ENCODE measurements around the gene PLBD1. TPM values are rescaled to one million over a fixed set of nuclear protein-coding genes. Genes with fewer than 3 reads are reported as not detected.

PLBD1 gene
- total RNA-seq, 3 donors from 2014 or later = 12.1 to 20.6 (median 19.8) TPM

DNA sequence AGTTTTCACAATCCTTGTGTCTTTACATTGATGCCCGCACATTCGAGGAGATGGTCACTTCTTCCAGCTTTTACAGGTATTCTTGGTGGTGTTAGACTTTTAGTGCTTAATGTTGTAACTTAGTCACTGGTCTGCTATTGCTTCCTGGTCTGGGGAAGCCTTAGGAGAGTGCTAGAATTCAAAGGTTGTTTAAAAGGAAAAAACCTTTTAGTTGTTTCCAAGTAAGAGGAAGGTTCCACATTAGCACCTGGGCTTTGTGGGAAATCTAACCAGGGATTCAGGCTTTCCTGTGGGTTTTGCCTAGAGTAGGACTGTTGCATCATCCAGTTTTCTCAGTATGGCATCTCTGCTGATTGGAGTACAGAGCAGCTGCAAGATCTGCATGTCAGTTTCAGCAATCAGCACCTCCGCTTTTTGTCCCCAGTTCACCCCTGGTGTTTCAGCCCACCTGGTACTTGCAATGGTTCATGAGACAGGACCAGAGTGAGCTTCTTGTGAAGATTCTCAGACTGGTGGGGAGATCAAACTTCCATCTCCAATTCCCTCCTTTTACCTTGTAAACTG is 44.0 kb upstream of the PLBD1 start:
- intact Hi-C loops (cut with DNase I; ENCODE audit: low total_unique reads) = no loop called here
- H3K4me3 ChIP-seq = no peak overlapping the region
- H3K36me3 ChIP-seq = no peaks in the 10 kb centered on the region
- no peak for DNase-seq (ENCODE audit: low spot score in 2 of 2)
- no peaks in the 10 kb centered on the region for H3K27me3 ChIP-seq
- no peaks in the 10 kb centered on the region for H3K4me1 ChIP-seq
- no peak for TF ChIP-seq POLR2A (IDR thresholded peaks at IDR 0.05)
- TF ChIP-seq POLR2AphosphoS5 (IDR thresholded peaks at IDR 0.05) = no peak
- TF ChIP-seq, protein P1, sequence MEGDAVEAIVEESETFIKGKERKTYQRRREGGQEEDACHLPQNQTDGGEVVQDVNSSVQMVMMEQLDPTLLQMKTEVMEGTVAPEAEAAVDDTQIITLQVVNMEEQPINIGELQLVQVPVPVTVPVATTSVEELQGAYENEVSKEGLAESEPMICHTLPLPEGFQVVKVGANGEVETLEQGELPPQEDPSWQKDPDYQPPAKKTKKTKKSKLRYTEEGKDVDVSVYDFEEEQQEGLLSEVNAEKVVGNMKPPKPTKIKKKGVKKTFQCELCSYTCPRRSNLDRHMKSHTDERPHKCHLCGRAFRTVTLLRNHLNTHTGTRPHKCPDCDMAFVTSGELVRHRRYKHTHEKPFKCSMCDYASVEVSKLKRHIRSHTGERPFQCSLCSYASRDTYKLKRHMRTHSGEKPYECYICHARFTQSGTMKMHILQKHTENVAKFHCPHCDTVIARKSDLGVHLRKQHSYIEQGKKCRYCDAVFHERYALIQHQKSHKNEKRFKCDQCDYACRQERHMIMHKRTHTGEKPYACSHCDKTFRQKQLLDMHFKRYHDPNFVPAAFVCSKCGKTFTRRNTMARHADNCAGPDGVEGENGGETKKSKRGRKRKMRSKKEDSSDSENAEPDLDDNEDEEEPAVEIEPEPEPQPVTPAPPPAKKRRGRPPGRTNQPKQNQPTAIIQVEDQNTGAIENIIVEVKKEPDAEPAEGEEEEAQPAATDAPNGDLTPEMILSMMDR (IDR thresholded peaks at IDR 0.05) = no peak
- no peak overlapping the region for H3K27ac ChIP-seq
- peaks cover 0 to 28% of the 10 kb centered on the region in 2 donors for H3K9me3 ChIP-seq

DNA sequence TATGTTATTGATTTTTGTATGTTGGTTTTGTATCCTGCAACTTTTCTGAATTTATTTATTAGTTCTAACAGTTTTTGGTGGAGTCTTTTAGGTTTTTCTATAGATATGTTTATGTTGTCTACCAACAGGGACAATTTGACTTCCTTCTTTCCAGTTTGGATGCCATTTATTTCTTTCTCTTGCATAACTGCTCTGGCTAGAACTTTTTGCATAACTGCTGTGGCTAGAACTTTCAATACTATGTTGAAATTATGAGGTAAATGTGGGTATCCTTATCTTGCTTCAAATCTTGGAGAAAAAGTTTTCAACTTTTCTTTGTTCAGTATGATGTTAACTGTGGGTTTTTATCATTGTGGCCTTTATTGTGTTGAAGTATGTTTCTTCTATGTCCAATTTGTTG is 39.9 kb upstream of the PLBD1 start:
- H3K36me3 ChIP-seq = no peaks in the 10 kb centered on the region
- intact Hi-C loops (cut with DNase I; ENCODE audit: low total_unique reads) = no loop called here
- peaks cover 5 to 50% of the 10 kb centered on the region in 2 donors for H3K9me3 ChIP-seq
- H3K27me3 ChIP-seq = no peaks in the 10 kb centered on the region
- DNase-seq (ENCODE audit: low spot score in 2 of 2) = no peak
- H3K27ac ChIP-seq = no peak overlapping the region
- TF ChIP-seq, protein P1 (IDR thresholded peaks at IDR 0.05) = no peak
- TF ChIP-seq POLR2A (IDR thresholded peaks at IDR 0.05) = no peak
- TF ChIP-seq POLR2AphosphoS5 (IDR thresholded peaks at IDR 0.05) = no peak
- no peak overlapping the region for H3K4me3 ChIP-seq
- no peaks in the 10 kb centered on the region for H3K4me1 ChIP-seq

DNA sequence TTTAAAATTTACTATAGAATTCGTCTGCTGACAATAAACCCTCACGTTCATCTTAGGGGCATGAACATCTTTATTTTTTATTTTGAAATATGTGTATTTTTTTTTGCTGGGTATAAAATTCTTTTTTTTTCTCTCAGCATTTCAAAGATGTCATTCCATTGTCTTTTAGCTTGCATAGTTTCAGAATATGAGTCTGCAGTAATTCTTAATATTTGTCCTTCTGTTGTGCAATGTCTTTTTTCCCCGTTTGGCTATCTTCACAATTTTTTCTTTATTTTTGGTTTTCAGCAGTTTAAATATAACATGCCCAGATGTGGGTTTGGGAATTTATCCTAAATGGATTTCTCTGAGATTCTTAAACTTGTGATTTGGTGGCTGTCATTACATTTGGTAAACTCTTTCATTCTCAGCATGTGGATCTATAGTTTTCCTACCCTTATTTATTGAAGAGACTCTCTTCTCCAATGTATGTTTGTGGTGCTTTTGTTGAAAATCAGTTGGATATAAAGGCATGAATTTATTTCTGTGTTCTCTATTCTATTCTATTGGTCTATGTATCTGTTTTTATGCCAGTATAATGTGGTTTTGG is 37.8 kb upstream of the PLBD1 start:
- no peak overlapping the region for H3K4me3 ChIP-seq
- intact Hi-C loops (cut with DNase I; ENCODE audit: low total_unique reads) = no loop called here
- TF ChIP-seq, protein P1 (IDR thresholded peaks at IDR 0.05) = no peak
- TF ChIP-seq POLR2AphosphoS5 (IDR thresholded peaks at IDR 0.05) (no peak), POLR2A (IDR thresholded peaks at IDR 0.05) (no peak)
- no peaks in the 10 kb centered on the region for H3K27me3 ChIP-seq
- H3K27ac ChIP-seq = no peak overlapping the region
- peaks cover 5 to 48% of the 10 kb centered on the region in 2 donors for H3K9me3 ChIP-seq
- H3K4me1 ChIP-seq = no peaks in the 10 kb centered on the region
- no peak for DNase-seq (ENCODE audit: low spot score in 2 of 2)
- no peaks in the 10 kb centered on the region for H3K36me3 ChIP-seq

DNA sequence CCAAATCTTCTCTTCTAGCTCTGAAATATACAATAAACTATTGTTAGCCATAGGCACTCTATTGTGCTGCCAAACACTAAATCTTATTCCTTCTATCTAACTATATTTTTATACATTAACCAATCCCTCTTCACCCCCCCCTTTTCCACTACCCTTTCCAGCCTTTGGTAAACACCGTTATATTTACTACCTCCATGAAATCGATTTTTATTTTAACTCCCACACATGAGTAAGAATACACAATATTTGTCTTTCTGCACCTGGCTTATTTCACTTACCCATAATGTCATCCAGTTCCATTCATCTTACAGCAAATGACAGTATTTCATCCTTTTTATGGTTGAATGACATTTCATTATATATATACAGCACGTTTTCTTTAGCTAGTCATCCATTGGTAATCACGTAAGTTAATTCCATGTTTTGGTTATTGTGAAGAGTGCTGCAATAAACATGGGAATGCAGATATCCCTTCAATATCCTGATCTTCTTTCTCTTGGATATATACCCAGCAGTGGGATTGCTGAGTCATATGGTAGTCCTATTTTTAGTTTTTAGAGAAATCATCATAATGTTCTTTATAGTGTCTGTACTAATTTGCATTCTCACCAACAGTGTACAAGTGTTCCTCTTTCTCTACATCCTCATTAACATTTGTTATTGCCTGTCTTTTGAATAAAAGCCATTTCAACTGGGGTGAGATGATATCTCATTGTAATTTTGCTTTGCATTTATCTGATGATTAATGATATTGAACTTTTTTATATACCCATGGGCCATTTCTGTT is 34.2 kb upstream of the PLBD1 start:
- Histone ChIP-seq H3K4me3 (no peak overlapping the region), H3K36me3 (no peaks in the 10 kb centered on the region), H3K9me3 (peaks cover 5 to 42% of the 10 kb centered on the region in 2 donors), H3K27ac (no peak overlapping the region), H3K27me3 (no peaks in the 10 kb centered on the region), H3K4me1 (no peaks in the 10 kb centered on the region)
- intact Hi-C loops (cut with DNase I; ENCODE audit: low total_unique reads) = no loop called here
- no peak for DNase-seq (ENCODE audit: low spot score in 2 of 2)
- TF ChIP-seq, protein P1 (IDR thresholded peaks at IDR 0.05) = no peak
- no peak for TF ChIP-seq POLR2A (IDR thresholded peaks at IDR 0.05)
- no peak for TF ChIP-seq POLR2AphosphoS5 (IDR thresholded peaks at IDR 0.05)

DNA sequence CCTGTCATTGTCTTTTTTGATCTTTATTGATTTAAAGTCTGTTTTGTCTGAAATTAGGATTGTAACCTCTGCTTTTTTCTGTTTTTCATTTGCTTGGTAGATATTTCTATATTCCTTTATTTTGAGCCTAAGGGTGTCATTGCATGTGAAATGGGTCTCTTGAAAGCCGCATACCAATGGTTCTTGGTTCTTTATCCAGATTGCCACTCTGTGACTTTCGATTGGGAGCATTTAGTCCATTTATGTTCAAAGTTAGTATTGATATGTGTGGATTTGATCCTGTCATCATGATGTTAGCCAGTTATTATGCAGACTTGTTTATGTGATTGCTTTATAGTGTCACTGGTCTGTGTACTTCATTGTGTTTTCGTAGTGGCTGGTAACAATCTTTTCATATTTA is 29.8 kb upstream of the PLBD1 start:
- intact Hi-C loops (cut with DNase I; ENCODE audit: low total_unique reads) = no loop called here
- H3K36me3 ChIP-seq = no peaks in the 10 kb centered on the region
- peaks cover 0 to 25% of the 10 kb centered on the region in 2 donors for H3K9me3 ChIP-seq

More for the DNA sequence above, 29.8 kb upstream of the PLBD1 start:
- H3K27ac ChIP-seq = no peak overlapping the region
- no peak for DNase-seq (ENCODE audit: low spot score in 2 of 2)
- no peaks in the 10 kb centered on the region for H3K27me3 ChIP-seq
- no peaks in the 10 kb centered on the region for H3K4me1 ChIP-seq
- TF ChIP-seq POLR2AphosphoS5 (IDR thresholded peaks at IDR 0.05) (no peak), POLR2A (IDR thresholded peaks at IDR 0.05) (no peak)
- TF ChIP-seq, protein P1 (IDR thresholded peaks at IDR 0.05) = no peak
- H3K4me3 ChIP-seq = no peak overlapping the region
